CD8-positive, alpha-beta memory T cell (primary cell): ENCODE measurements around the gene PDSS2. TPM values are rescaled to one million over a fixed set of nuclear protein-coding genes. Genes with fewer than 3 reads are reported as not detected.

Experiments
- CTCF ChIA-PET: fragments of 350-600 bp; sonication (Branson Sonifier 250); formaldehyde crosslinking; loops from one replicate; lab custom pipeline; 2021; ENCODE audit warnings: antibody characterized with exemption; lab: Charles Lee
- POLR2A ChIA-PET: fragments of 350-600 bp; sonication (Branson Sonifier 250); formaldehyde crosslinking; loops from one replicate; lab custom pipeline; 2021; ENCODE audit warnings: antibody characterized with exemption; lab: Charles Lee
- DNase-seq, 5 donors: peaks; one replicate each; pipeline versions ENCODE4 v3.0.0 to v3.0.0-alpha.2; 2020 to 2022; ENCODE audit warnings: mixed read lengths in 1 of 5
- H3K27ac ChIP-seq: one replicate; pipeline ENCODE4 v1.7.0; 2013; ENCODE audit warnings: low read depth, mild to moderate bottlenecking, low read length, moderate library complexity
- H3K27me3 ChIP-seq: 2 replicates; pipeline ENCODE4 v1.7.0; 2013; ENCODE audit warnings: low read length, mild to moderate bottlenecking; ENCODE audit not compliant: insufficient read depth, poor library complexity, severe bottlenecking
- H3K36me3 ChIP-seq: 2 replicates; pipeline ENCODE4 v1.7.0; 2013; ENCODE audit warnings: mild to moderate bottlenecking, low read length, moderate library complexity; ENCODE audit not compliant: insufficient read depth
- H3K4me1 ChIP-seq: 2 replicates; pipeline ENCODE4 v1.7.0; 2013; ENCODE audit warnings: mild to moderate bottlenecking, low read length, moderate library complexity; ENCODE audit not compliant: insufficient read depth
- H3K4me3 ChIP-seq: 2 replicates; pipeline ENCODE4 v1.7.0; 2013; ENCODE audit warnings: mild to moderate bottlenecking, low read length
- H3K9me3 ChIP-seq: 2 replicates; pipeline ENCODE4 v1.7.0; 2013; ENCODE audit warnings: mild to moderate bottlenecking, low read length
- H3K27ac Mint-ChIP-seq, 8 donors: one replicate each; pipeline ENCODE4 v1.8.0; 2020 to 2021; ENCODE audit warnings: mixed read lengths in 8 of 8, mild to moderate bottlenecking in 6 of 8, inconsistent platforms in 3 of 8, moderate library complexity in 3 of 8
- H3K27me3 Mint-ChIP-seq, 2 donors: one replicate each; pipeline ENCODE4 v1.8.0; 2020 to 2021; ENCODE audit warnings: mixed read lengths in 2 of 2, mild to moderate bottlenecking in 1 of 2, moderate library complexity in 1 of 2
- H3K36me3 Mint-ChIP-seq, 3 donors: one replicate each; pipeline ENCODE4 v1.8.0; 2020 to 2021; ENCODE audit warnings: mixed read lengths in 3 of 3, inconsistent platforms in 1 of 3, mild to moderate bottlenecking in 1 of 3
- H3K4me1 Mint-ChIP-seq, 3 donors: one replicate each; pipeline ENCODE4 v1.8.0; 2020 to 2021; ENCODE audit warnings: mixed read lengths in 3 of 3, inconsistent platforms in 1 of 3, mild to moderate bottlenecking in 1 of 3
- H3K4me3 Mint-ChIP-seq, 7 donors: one replicate each; pipeline ENCODE4 v1.8.0; 2020 to 2021; ENCODE audit warnings: mixed read lengths in 7 of 7, mild to moderate bottlenecking in 6 of 7, moderate library complexity in 4 of 7, inconsistent platforms in 2 of 7
- H3K9me3 Mint-ChIP-seq, 5 donors: one replicate each; pipeline ENCODE4 v1.8.0; 2020 to 2022; ENCODE audit warnings: mixed read lengths in 5 of 5, mild to moderate bottlenecking in 3 of 5, moderate library complexity in 2 of 5, inconsistent platforms in 1 of 5
- polyA plus RNA-seq: library from polyadenylated mRNA; unstranded; fragments of 300-500 nt; fragmentation: Illumina TruSeq; gene quantifications from one replicate; pipeline ENCODE4 v1.2.3, GENCODE V29; 2021
- total RNA-seq, 2 experiments: library from RNA; stranded (reverse); gene quantifications; one replicate each; pipeline ENCODE4 v1.2.3, GENCODE V29; 2021

PDSS2 gene
- total and polyA plus RNA-seq, 3 experiments from 2014 or later, result 13.4 to 14.2 (median 13.7) TPM

GRCh38 chr6:107491760-107492660 is 32.6 kb upstream of the PDSS2 start:
- peaks cover 16 to 34% (median 25%) of the 10 kb centered on the region in 3 donors for H3K4me1 Mint-ChIP-seq
- H3K27ac Mint-ChIP-seq, result no peak overlapping the region
- H3K4me3 ChIP-seq, result no peak overlapping the region
- H3K9me3 ChIP-seq, result no peaks in the 10 kb centered on the region
- ChIA-PET POLR2A (interaction anchor here (0.5 kb wide), 1 partner anchor 272 kb away, joined by 4 read pairs; no protein-coding TSS in a partner anchor), CTCF (interaction anchor here (1.2 kb wide), 1 partner anchor 33 kb away, joined by 3 read pairs; the partner anchor contains the start of gene PDSS2)
- H3K27me3 Mint-ChIP-seq, result peaks cover 12 to 34% of the 10 kb centered on the region in 2 donors
- no peak for DNase-seq
- peaks cover 26% of the 10 kb centered on the region for H3K4me1 ChIP-seq
- no peak overlapping the region for H3K27ac ChIP-seq
- H3K36me3 Mint-ChIP-seq, result peaks cover 0 to 5% (median 0%) of the 10 kb centered on the region in 3 donors
- H3K4me3 Mint-ChIP-seq, result peak overlapping the region; percentile 85 to 96 (median 87)
- peaks cover 50% of the 10 kb centered on the region for H3K27me3 ChIP-seq
- H3K9me3 Mint-ChIP-seq, result peaks cover 0 to 2% (median 0%) of the 10 kb centered on the region in 5 donors
- H3K36me3 ChIP-seq, result no peaks in the 10 kb centered on the region

DNA sequence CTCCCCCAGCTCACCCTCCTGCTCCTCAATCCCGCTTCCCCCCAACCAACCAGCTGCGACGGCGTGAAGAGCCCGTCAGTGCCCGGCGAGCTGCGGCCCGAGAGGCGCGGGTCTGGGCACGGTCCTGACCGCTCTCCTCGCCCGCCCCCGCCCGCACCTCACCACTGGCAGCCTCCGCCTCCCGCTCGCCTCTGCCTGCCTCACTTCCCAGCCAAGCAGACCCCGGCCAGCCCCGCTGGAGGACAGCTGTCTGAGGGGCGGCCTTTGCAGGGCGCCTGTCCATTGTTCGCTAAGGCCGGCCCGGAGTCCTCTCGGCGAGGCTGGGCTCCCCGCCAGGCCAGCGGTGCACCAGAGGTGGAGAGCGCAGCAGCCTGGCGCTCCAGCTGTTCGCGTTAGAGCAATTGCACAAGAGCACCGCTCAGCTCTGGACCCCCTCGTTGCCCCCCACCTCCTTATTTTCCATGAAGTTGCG is 31.8 kb upstream of the PDSS2 start:
- no peaks in the 10 kb centered on the region for H3K36me3 ChIP-seq
- H3K4me3 ChIP-seq, result no peak overlapping the region
- CTCF ChIA-PET, result interaction anchor here (1.5 kb wide), 1 partner anchor 31 kb away, joined by 3 read pairs; no protein-coding TSS in a partner anchor
- peaks cover 19 to 40% of the 10 kb centered on the region in 2 donors for H3K27me3 Mint-ChIP-seq
- H3K4me1 Mint-ChIP-seq, result peaks cover 16 to 34% (median 25%) of the 10 kb centered on the region in 3 donors
- peak in 2 of 5 donors; percentile 6 to 47 for DNase-seq
- POLR2A ChIA-PET, result interaction anchor here (0.7 kb wide), 1 partner anchor 32 kb away, joined by 3 read pairs; the partner anchor contains the start of gene PDSS2
- peak overlapping the region; percentile 85 to 96 (median 87) for H3K4me3 Mint-ChIP-seq
- H3K36me3 Mint-ChIP-seq, result peaks cover 0 to 5% (median 0%) of the 10 kb centered on the region in 3 donors
- H3K9me3 ChIP-seq, result no peaks in the 10 kb centered on the region
- no peak overlapping the region for H3K27ac ChIP-seq
- peaks cover 0 to 2% (median 0%) of the 10 kb centered on the region in 5 donors for H3K9me3 Mint-ChIP-seq
- H3K27ac Mint-ChIP-seq, result no peak overlapping the region
- peaks cover 56% of the 10 kb centered on the region for H3K27me3 ChIP-seq
- peaks cover 26% of the 10 kb centered on the region for H3K4me1 ChIP-seq

DNA sequence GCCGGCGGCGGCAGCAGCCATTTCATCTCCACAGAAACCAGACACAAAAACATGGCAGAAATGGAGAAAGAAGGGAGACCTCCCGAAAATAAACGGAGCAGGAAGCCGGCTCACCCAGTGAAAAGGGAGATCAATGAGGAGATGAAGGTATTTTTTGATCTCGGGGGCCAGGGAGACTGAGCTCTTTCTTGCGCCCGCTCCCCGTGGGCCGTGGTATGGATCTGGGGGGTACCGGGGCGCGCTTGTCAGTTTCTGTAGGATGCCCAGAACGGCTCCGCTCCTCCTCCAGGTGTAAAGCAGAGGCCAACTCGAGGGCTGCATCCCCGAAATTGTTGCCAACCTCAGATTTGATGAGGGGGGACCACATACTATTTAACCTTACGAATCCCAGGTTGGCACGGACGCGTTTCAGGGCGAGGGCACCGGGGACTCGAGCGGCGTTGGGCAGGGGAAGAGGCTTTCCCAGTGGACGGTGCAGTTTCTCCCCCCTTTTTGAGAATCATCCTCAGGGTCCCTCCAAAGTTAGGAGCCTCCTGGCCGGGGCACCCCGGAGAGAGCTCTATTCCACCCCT is 31.3 kb upstream of the PDSS2 start:
- Histone ChIP-seq H3K27ac (no peak overlapping the region), H3K36me3 (no peaks in the 10 kb centered on the region), H3K27me3 (peaks cover 56% of the 10 kb centered on the region), H3K4me1 (peaks cover 26% of the 10 kb centered on the region), H3K9me3 (no peaks in the 10 kb centered on the region), H3K4me3 (peak overlapping the region; percentile 69)
- Mint-ChIP-seq H3K9me3 (peaks cover 0 to 2% (median 0%) of the 10 kb centered on the region in 5 donors), H3K4me1 (peaks cover 16 to 34% (median 25%) of the 10 kb centered on the region in 3 donors), H3K4me3 (peak overlapping the region; percentile 85 to 96 (median 87)), H3K27ac (peak overlapping the region in 5 of 8 donors; percentile 35 to 90 (median 59)), H3K36me3 (peaks cover 0 to 5% (median 0%) of the 10 kb centered on the region in 3 donors), H3K27me3 (peaks cover 23 to 44% of the 10 kb centered on the region in 2 donors)
- ChIA-PET POLR2A (interaction anchor here (0.7 kb wide), 1 partner anchor 31 kb away, joined by 3 read pairs; the partner anchor contains the start of gene PDSS2), CTCF (interaction anchor here (1.5 kb wide), 1 partner anchor 30 kb away, joined by 3 read pairs; no protein-coding TSS in a partner anchor)
- no peak for DNase-seq

DNA sequence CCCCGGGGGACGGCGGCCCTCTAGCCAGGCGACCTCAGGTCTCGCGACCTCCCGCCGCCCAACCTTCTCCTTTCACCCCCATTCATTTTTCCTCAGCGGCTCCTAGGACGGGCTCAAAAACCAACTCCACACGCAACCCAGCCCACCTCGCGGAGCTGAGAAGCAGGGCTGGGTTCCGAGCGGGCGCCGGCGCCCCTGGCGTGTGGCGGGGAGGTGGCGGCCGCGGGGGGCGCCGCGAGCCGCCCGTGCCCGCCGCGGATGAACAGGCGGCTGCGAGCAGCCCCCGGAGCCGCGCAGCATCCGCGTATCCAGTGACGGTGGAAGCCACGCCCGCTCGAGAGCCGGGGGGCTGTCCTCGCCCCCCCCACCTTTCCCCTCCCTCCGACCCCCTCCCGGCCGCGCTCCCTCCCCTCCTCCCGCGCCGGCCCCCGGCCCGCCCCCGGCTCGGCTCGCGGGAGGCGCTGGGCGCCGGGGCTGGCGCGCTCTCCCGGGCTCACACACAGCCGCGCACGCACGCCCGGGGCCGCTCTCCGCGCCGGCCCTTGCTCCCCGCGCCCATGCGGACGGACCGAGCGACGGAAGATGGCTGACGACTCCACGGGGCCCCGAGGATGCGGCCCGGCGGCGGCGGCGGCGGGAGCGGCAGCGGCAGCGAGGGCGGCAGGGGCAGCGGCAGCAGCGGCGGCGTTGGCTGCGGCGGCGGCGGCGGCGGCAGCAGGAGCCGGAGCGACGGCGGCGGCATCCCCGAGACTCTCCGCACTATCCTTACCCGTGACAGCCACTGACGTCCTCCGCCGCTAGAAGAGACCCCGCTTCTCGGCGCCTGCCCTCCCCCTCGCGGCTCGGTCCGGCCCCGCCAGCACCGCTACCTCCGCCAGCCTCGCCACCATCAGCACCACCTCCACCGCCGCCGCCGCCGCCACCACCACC is 30.5 kb upstream of the PDSS2 start, which contains the start of gene SOBP:
Gene SOBP, plus strand, starts transcription at position 482 of the 930 bp plus-strand sequence. CDS start 500 bp downstream, outside the sequence.
- POLR2A ChIA-PET, result interaction anchor here (0.7 to 0.8 kb wide), 2 partner anchors 31 kb away, joined by 3 to 5 read pairs; partner anchors contain the start of gene PDSS2
- H3K27ac ChIP-seq, result no peak within 1 kb of the TSS
- peaks cover 26% of the 10 kb centered on the region for H3K4me1 ChIP-seq
- peak within 1 kb of the TSS in 6 of 8 donors; percentile 35 to 90 (median 72) for H3K27ac Mint-ChIP-seq
- peak; percentile 9 to 66 (median 39) for DNase-seq
- peaks cover 25 to 45% of the 10 kb centered on the region in 2 donors for H3K27me3 Mint-ChIP-seq
- H3K4me3 ChIP-seq, result peak within 1 kb of the TSS; percentile 69
- peaks cover 56% of the 10 kb centered on the region for H3K27me3 ChIP-seq
- CTCF ChIA-PET, result interaction anchor here (1.5 to 2.0 kb wide), 2 partner anchors 30 kb away, joined by 3 to 6 read pairs; partner anchors contain the start of gene PDSS2
- peaks cover 16 to 34% (median 25%) of the 10 kb centered on the region in 3 donors for H3K4me1 Mint-ChIP-seq
- peaks cover 0 to 5% (median 0%) of the 10 kb centered on the region in 3 donors for H3K36me3 Mint-ChIP-seq
- H3K36me3 ChIP-seq, result no peaks in the 10 kb centered on the region
- H3K4me3 Mint-ChIP-seq, result peak within 1 kb of the TSS; percentile 87 to 98 (median 93)
- H3K9me3 Mint-ChIP-seq, result peaks cover 0 to 2% (median 0%) of the 10 kb centered on the region in 5 donors
- H3K9me3 ChIP-seq, result no peaks in the 10 kb centered on the region

- peaks cover 16 to 34% (median 25%) of the 10 kb centered on the region in 3 donors for H3K4me1 Mint-ChIP-seq
- H3K4me3 ChIP-seq, result peak overlapping the region; percentile 44
- H3K9me3 Mint-ChIP-seq, result peaks cover 0 to 2% (median 0%) of the 10 kb centered on the region in 5 donors
- H3K9me3 ChIP-seq, result no peaks in the 10 kb centered on the region
- ChIA-PET POLR2A (interaction anchor here (0.8 kb wide), 1 partner anchor 30 kb away, joined by 5 read pairs; the partner anchor contains the start of gene PDSS2), CTCF (interaction anchor here (2.0 kb wide), 1 partner anchor 30 kb away, joined by 6 read pairs; the partner anchor contains the start of gene PDSS2)
- no peak overlapping the region for H3K27ac ChIP-seq
- DNase-seq, result peak in 4 of 5 donors; percentile 1 to 47 (median 14)
- peaks cover 26% of the 10 kb centered on the region for H3K4me1 ChIP-seq
- peak overlapping the region; percentile 85 to 98 (median 90) for H3K4me3 Mint-ChIP-seq
- peaks cover 28 to 53% of the 10 kb centered on the region in 2 donors for H3K27me3 Mint-ChIP-seq
- no peaks in the 10 kb centered on the region for H3K36me3 ChIP-seq
- peak overlapping the region in 6 of 8 donors; percentile 2 to 87 (median 48) for H3K27ac Mint-ChIP-seq
- H3K27me3 ChIP-seq, result peaks cover 56% of the 10 kb centered on the region
- H3K36me3 Mint-ChIP-seq, result peaks cover 0 to 5% (median 0%) of the 10 kb centered on the region in 3 donors
Observed at GRCh38 chr6:107488875-107489635, 29.7 kb upstream of the PDSS2 start.

DNA sequence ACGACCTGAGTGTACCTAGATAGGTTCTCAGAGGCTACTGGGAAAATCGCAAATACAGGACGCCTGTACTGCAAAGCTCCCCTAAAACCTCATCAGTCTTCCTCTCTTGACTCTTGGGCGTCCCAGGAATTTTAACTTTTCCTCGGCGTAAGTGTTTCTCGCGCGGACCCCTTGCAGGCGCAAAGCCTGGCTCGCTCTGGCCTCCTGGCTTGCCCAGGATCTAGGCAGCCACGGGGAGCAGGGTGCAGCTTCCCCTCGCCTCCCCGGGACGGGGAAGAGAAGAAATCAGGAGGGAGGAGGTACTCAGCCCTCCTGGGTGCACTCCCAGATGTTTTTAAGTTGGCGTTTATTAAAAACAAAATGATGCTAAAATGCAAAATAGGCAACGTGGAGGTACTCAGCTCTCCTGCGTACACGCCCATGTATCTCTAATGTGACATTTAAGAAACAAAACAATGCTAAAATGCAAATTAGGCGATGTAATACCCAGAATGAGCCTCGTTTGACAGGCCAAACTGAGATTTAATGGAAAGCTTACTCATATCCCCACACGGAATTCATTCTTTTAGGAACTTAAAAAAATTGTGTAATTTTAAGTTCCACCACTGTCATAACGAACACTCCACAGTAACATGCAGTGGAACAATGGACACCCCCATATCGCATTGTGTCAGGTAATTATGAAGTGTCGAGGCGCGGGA is 29.0 kb upstream of the PDSS2 start:
- H3K36me3 Mint-ChIP-seq, result peaks cover 0 to 5% (median 0%) of the 10 kb centered on the region in 3 donors
- DNase-seq, result peak in 1 of 5 donors; percentile 15

More for the DNA sequence above, 29.0 kb upstream of the PDSS2 start:
- Histone ChIP-seq H3K27ac (no peak overlapping the region), H3K27me3 (peaks cover 55% of the 10 kb centered on the region), H3K4me3 (peak overlapping the region; percentile 44), H3K36me3 (no peaks in the 10 kb centered on the region), H3K9me3 (no peaks in the 10 kb centered on the region), H3K4me1 (peaks cover 26% of the 10 kb centered on the region)
- H3K27me3 Mint-ChIP-seq, result peaks cover 31 to 54% of the 10 kb centered on the region in 2 donors
- H3K4me3 Mint-ChIP-seq, result peak overlapping the region; percentile 85 to 98 (median 90)
- POLR2A ChIA-PET, result interaction anchor here (0.5 kb wide), 1 partner anchor 117 kb away, joined by 3 read pairs; no protein-coding TSS in a partner anchor
- CTCF ChIA-PET, result interaction anchor here (2.0 kb wide), 1 partner anchor 29 kb away, joined by 6 read pairs; the partner anchor contains the start of gene PDSS2
- peak overlapping the region in 5 of 8 donors; percentile 2 to 87 (median 52) for H3K27ac Mint-ChIP-seq
- peaks cover 16 to 34% (median 25%) of the 10 kb centered on the region in 3 donors for H3K4me1 Mint-ChIP-seq
- peaks cover 0 to 2% (median 0%) of the 10 kb centered on the region in 5 donors for H3K9me3 Mint-ChIP-seq
